Naive thymus-derived CD4-positive, alpha-beta T cell (primary cell): Measurements from ENCODE around the gene MROH7. TPM values are rescaled to one million over a fixed set of nuclear protein-coding genes. Genes with fewer than 3 reads are reported as not detected.

Experiments
- ATAC-seq: fragments of 150-1000 bp; cut with Tn5 transposase; 2 replicates; pipeline ENCODE4 v1.10.0; 2021; ENCODE audit warnings: mild to moderate bottlenecking, moderate library complexity
- CTCF ChIA-PET: fragments of 350-600 bp; sonication (Branson Sonifier 250); formaldehyde crosslinking; loops from one replicate; lab custom pipeline; 2021; ENCODE audit warnings: antibody characterized with exemption; lab: Charles Lee
- POLR2A ChIA-PET: fragments of 350-600 bp; sonication (Branson Sonifier 250); formaldehyde crosslinking; loops from one replicate; lab custom pipeline; 2021; ENCODE audit warnings: antibody characterized with exemption, inconsistent platforms; lab: Charles Lee
- DNase-seq, 9 donors: peaks; one replicate each; pipeline versions ENCODE4 v3.0.0 to v3.0.0-alpha.2; 2020 to 2022; ENCODE audit warnings: mixed read lengths in 1 of 9
- H3K27ac ChIP-seq: one replicate; pipeline ENCODE4 v1.7.0; 2013; ENCODE audit warnings: mild to moderate bottlenecking, low read depth, low read length, moderate library complexity
- H3K27me3 ChIP-seq, 2 donors: one replicate each; pipeline ENCODE4 v1.7.0; 2013; ENCODE audit warnings: low read length in 2 of 2, mild to moderate bottlenecking in 2 of 2, moderate library complexity in 2 of 2; ENCODE audit not compliant: control insufficient read depth in 2 of 2, insufficient read depth in 2 of 2
- H3K36me3 ChIP-seq, 3 experiments: 1 replicate in 2 of 3; 2 replicates in 1 of 3; pipeline ENCODE4 v1.7.0; 2013; ENCODE audit warnings: low read length in 3 of 3, mild to moderate bottlenecking in 3 of 3, moderate library complexity in 1 of 3; ENCODE audit not compliant: insufficient read depth in 3 of 3, control insufficient read depth in 2 of 3
- H3K4me1 ChIP-seq, 2 donors: one replicate each; pipeline ENCODE4 v1.7.0; 2013; ENCODE audit warnings: low read length in 2 of 2, mild to moderate bottlenecking in 2 of 2, moderate library complexity in 1 of 2; ENCODE audit not compliant: control insufficient read depth in 2 of 2, insufficient read depth in 2 of 2
- H3K4me3 ChIP-seq: 2 replicates; pipeline ENCODE4 v1.7.0; 2013; ENCODE audit warnings: mild to moderate bottlenecking, low read length
- H3K9me3 ChIP-seq, 3 experiments: 1 replicate in 2 of 3; 2 replicates in 1 of 3; pipeline ENCODE4 v1.7.0; 2013; ENCODE audit warnings: low read length in 3 of 3; ENCODE audit not compliant: control insufficient read depth in 2 of 3
- H3K27ac Mint-ChIP-seq, 9 donors: one replicate each; pipeline ENCODE4 v1.8.0; 2020 to 2022; ENCODE audit warnings: mixed read lengths in 9 of 9, mild to moderate bottlenecking in 8 of 9, moderate library complexity in 5 of 9, inconsistent platforms in 2 of 9
- H3K27me3 Mint-ChIP-seq, 5 donors: one replicate each; pipeline ENCODE4 v1.8.0; 2021 to 2022; ENCODE audit warnings: mixed read lengths in 5 of 5, mild to moderate bottlenecking in 1 of 5
- H3K36me3 Mint-ChIP-seq, 5 donors: one replicate each; pipeline ENCODE4 v1.8.0; 2020 to 2022; ENCODE audit warnings: mixed read lengths in 5 of 5, mild to moderate bottlenecking in 3 of 5, inconsistent platforms in 1 of 5
- H3K4me1 Mint-ChIP-seq, 7 donors: one replicate each; pipeline ENCODE4 v1.8.0; 2020 to 2022; ENCODE audit warnings: mixed read lengths in 7 of 7, mild to moderate bottlenecking in 3 of 7, inconsistent platforms in 1 of 7
- H3K4me3 Mint-ChIP-seq, 10 donors: one replicate each; pipeline ENCODE4 v1.8.0; 2020 to 2022; ENCODE audit warnings: mild to moderate bottlenecking in 10 of 10, mixed read lengths in 10 of 10, moderate library complexity in 6 of 10, inconsistent platforms in 2 of 10
- H3K9me3 Mint-ChIP-seq, 11 donors: one replicate each; pipeline ENCODE4 v1.8.0; 2020 to 2022; ENCODE audit warnings: mixed read lengths in 11 of 11, mild to moderate bottlenecking in 4 of 11, inconsistent platforms in 1 of 11, moderate library complexity in 1 of 11
- intact Hi-C, 2 donors: fragments of 100-400 bp; cut with micrococcal nuclease; formaldehyde crosslinking; loops; one replicate each; pipeline ENCODE4 v1.15.1; 2023
- polyA plus RNA-seq, 2 donors: library from polyadenylated mRNA; unstranded; fragments of 300-500 nt; fragmentation: Illumina TruSeq; gene quantifications; one replicate each; pipeline ENCODE4 v1.2.3, GENCODE V29; 2021
- total RNA-seq, 6 experiments: library from RNA in 5 of 6; stranded (reverse) in 5 of 6; gene quantifications; 1 replicate in 5 of 6; 2 replicates in 1 of 6; pipeline ENCODE4 v1.2.3 and lab custom pipeline; 2021 to 2026

MROH7 gene
- total and polyA plus RNA-seq, 7 experiments from 2014 or later = 0.15 to 1.9 (median 0.33) TPM; not detected in 3

DNA sequence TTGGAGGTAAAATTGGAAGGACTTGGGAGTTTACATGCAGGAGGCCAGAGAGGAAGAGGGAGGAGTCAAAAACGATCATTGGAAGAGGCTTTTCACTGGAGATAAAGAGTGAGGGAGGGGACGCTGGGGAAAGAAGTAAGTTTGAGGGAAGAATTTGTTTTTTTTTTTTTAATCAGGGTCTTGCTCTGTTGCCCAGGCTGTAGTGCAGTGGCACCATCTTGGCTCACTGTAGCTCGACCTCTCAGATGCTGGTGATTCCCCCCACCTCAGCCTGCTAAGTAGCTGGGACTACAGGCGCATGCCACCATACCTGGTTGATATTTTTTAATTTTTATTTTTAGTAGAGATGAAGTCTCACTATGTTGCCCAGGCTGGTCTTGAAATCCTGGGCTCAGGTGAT lies 1.2 kb upstream of the MROH7 start:
- H3K4me3 ChIP-seq = no peak overlapping the region
- H3K9me3 ChIP-seq = peaks cover 0 to 9% (median 0%) of the 10 kb centered on the region in 3 experiments
- Mint-ChIP-seq H3K27ac (no peak overlapping the region), H3K27me3 (peaks cover 0 to 18% (median 14%) of the 10 kb centered on the region in 5 donors), H3K4me3 (no peak overlapping the region), H3K9me3 (peaks cover 0 to 19% (median 8%) of the 10 kb centered on the region in 11 donors), H3K36me3 (peaks cover 0 to 6% (median 3%) of the 10 kb centered on the region in 5 donors), H3K4me1 (peaks cover 0 to 7% (median 0%) of the 10 kb centered on the region in 7 donors)
- no peaks in the 10 kb centered on the region for H3K27me3 ChIP-seq
- ChIA-PET CTCF (no interaction called here), POLR2A (no interaction called here)
- H3K27ac ChIP-seq = no peak overlapping the region
- no peaks in the 10 kb centered on the region for H3K4me1 ChIP-seq
- ATAC-seq = no peak
- no peaks in the 10 kb centered on the region for H3K36me3 ChIP-seq
- intact Hi-C loops = no loop called here
- DNase-seq = no peak

DNA sequence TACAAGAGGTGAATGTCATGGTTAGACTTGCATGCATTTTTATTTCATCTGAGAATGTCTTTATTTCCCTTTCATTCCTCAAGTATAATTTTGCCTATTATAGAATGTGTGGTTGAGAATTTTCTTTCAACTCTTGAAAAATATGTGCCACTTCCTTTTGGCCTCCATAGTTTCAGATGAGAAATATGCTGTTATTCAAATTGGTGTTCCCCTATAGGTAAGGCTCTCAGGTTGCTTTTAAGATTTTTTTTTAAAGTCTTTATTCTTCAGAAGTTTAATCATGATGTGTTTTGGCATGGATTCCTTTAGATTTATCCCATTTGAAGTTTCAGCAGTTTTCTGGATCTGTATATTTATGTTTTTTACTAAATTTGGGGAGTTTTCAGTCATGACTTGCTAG lies 2.1 kb downstream of the MROH7 start:
- Histone ChIP-seq H3K27me3 (no peaks in the 10 kb centered on the region), H3K4me1 (no peaks in the 10 kb centered on the region), H3K4me3 (no peak overlapping the region), H3K36me3 (no peaks in the 10 kb centered on the region), H3K9me3 (peaks cover 0 to 9% (median 0%) of the 10 kb centered on the region in 3 experiments), H3K27ac (no peak overlapping the region)
- H3K36me3 Mint-ChIP-seq = peaks cover 0 to 6% (median 3%) of the 10 kb centered on the region in 5 donors
- peaks cover 0 to 28% (median 8%) of the 10 kb centered on the region in 11 donors for H3K9me3 Mint-ChIP-seq
- H3K4me1 Mint-ChIP-seq = peaks cover 0 to 7% (median 0%) of the 10 kb centered on the region in 7 donors
- ATAC-seq (no peak), DNase-seq (no peak)
- no peak overlapping the region for H3K4me3 Mint-ChIP-seq
- CTCF ChIA-PET = interaction anchor here (0.7 kb wide), 1 partner anchor 161 kb away, joined by 3 read pairs; no protein-coding TSS in a partner anchor
- intact Hi-C loops = no loop called here
- peaks cover 4 to 20% (median 10%) of the 10 kb centered on the region in 5 donors for H3K27me3 Mint-ChIP-seq
- no peak overlapping the region for H3K27ac Mint-ChIP-seq
- POLR2A ChIA-PET = no interaction called here

DNA sequence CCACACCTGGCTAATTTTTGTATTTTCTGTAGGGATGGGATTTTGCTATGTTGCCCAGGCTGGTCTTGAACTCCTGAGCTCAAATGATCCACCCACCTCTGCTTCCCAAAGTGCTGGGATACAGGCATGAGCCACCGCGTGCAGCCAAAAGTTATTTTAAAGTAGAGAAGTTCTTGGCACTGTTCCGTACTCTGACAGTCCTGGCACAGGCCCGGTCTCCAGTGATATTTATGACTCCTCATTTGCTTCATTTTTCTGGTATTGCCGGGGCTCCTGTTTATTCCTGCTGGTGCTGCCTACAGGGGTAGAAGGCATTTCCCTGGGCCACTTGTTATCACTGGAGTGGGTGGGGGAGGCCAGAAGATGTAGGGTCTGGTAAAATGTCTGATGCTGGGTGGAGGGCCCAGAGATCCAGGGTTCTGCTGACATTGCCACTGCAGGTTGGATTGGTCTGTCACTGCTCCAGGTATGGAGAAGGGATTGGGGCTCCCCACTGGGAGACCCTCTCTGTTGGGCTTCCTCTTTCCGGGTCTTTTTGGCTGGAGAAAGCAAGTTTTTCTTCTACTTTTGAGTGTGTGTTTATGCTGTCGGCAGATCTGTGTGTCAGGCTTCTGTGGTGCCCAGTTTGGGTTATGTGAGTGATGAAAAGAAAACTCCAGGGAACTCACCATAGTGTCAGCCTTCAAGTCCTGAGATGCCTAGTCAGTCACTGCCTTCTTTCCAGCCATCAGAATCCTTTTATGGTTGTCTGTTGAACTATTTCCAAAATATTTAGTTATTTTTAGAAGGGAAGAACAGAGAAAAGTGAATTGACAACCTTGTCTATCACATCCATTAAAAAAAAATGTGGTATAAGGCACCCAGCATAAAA lies 4.5 kb downstream of the MROH7 start:
- CTCF ChIA-PET = no interaction called here
- H3K4me1 Mint-ChIP-seq = no peaks in the 10 kb centered on the region
- Histone ChIP-seq H3K27ac (no peak overlapping the region), H3K4me1 (no peaks in the 10 kb centered on the region), H3K27me3 (no peaks in the 10 kb centered on the region), H3K9me3 (peaks cover 0 to 9% (median 0%) of the 10 kb centered on the region in 3 experiments), H3K36me3 (no peaks in the 10 kb centered on the region), H3K4me3 (no peak overlapping the region)
- peaks cover 0 to 6% (median 3%) of the 10 kb centered on the region in 5 donors for H3K36me3 Mint-ChIP-seq
- intact Hi-C loops = no loop called here
- H3K27me3 Mint-ChIP-seq = peaks cover 4 to 17% (median 8%) of the 10 kb centered on the region in 5 donors
- POLR2A ChIA-PET = interaction anchor here (0.6 kb wide), 1 partner anchor 152 kb away, joined by 3 read pairs; no protein-coding TSS in a partner anchor
- DNase-seq (no peak), ATAC-seq (no peak)
- no peak overlapping the region for H3K27ac Mint-ChIP-seq
- H3K4me3 Mint-ChIP-seq = no peak overlapping the region
- peaks cover 0 to 28% (median 8%) of the 10 kb centered on the region in 11 donors for H3K9me3 Mint-ChIP-seq

DNA sequence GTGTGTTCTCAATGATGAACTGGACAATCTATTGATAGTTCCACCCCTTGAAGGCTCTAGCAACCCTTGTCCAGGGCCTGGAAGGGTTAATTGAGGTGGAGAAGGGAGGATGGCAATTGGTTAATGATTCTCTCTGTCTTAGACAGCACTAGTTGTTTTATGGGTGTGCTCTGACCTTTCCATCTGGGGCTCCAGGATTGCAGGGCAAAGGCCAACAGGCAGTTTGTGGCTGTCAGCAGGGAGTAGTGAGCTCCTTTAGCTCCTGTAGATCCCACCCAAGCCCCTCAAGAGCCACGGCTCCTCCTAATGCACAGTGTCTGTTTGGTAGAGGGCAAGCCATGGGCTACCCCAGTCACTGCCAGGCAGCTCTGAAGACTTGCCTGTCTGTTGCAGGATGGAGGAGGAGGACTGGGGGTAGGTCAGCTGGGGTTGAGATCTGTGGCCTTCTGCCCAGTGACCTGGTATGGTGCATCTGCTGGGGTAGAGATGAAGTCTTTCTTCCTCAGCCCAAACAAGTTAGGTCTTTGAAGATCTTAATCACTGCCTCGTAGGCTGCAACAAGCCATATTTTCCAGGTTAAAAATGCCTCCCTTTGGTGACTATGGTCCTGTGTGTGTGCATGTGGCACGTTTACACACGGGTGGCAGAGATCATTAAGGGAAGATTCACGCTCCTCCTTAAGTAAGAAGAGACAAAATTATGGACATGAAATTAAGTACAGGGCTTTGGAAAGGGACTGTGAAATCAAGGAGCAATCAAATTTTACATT lies 7.7 kb downstream of the MROH7 start:
- no peak for ATAC-seq
- DNase-seq = no peak
- peaks cover 0 to 11% (median under 1%) of the 10 kb centered on the region in 11 donors for H3K9me3 Mint-ChIP-seq
- H3K27me3 ChIP-seq = no peaks in the 10 kb centered on the region
- intact Hi-C loops = no loop called here
- H3K4me3 ChIP-seq = no peak overlapping the region
- H3K36me3 ChIP-seq = no peaks in the 10 kb centered on the region
- no peak overlapping the region for H3K4me3 Mint-ChIP-seq
- POLR2A ChIA-PET = no interaction called here
- H3K27ac Mint-ChIP-seq = no peak overlapping the region
- no peaks in the 10 kb centered on the region for H3K4me1 Mint-ChIP-seq
- peaks cover 4 to 21% (median 8%) of the 10 kb centered on the region in 5 donors for H3K27me3 Mint-ChIP-seq
- peaks cover 0 to 5% (median 0%) of the 10 kb centered on the region in 3 experiments for H3K9me3 ChIP-seq
- no peak overlapping the region for H3K27ac ChIP-seq
- H3K4me1 ChIP-seq = no peaks in the 10 kb centered on the region
- no peaks in the 10 kb centered on the region for H3K36me3 Mint-ChIP-seq
- CTCF ChIA-PET = no interaction called here

DNA sequence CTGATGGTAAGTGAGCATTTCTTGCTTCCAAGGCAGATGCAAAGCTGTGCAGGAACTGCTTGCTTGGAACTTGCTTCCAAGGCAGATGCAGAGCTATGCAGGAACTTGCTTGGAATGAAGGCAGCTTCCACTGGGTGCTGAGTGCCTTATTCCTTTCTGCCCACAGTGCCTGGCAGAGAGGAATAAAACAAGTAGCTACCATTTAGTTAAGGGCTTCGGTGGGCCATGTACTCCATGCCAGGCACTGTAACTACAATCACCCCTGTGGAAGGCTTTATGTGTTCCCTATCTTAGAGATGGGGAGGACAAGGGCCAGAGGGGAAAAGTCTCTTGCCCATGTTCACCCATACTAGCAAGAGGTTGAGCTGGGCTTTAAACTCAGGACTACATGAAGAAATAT lies 8.3 kb downstream of the MROH7 start:
- Mint-ChIP-seq H3K4me1 (no peaks in the 10 kb centered on the region), H3K27me3 (peaks cover 4 to 21% (median 8%) of the 10 kb centered on the region in 5 donors), H3K4me3 (no peak overlapping the region), H3K27ac (no peak overlapping the region), H3K36me3 (no peaks in the 10 kb centered on the region), H3K9me3 (peaks cover 0 to 10% (median 0%) of the 10 kb centered on the region in 11 donors)
- Histone ChIP-seq H3K36me3 (no peaks in the 10 kb centered on the region), H3K4me1 (no peaks in the 10 kb centered on the region), H3K9me3 (peaks cover 0 to 2% (median 0%) of the 10 kb centered on the region in 3 experiments), H3K4me3 (no peak overlapping the region), H3K27me3 (no peaks in the 10 kb centered on the region), H3K27ac (no peak overlapping the region)
- ChIA-PET CTCF (no interaction called here), POLR2A (no interaction called here)
- ATAC-seq (no peak), DNase-seq (no peak)
- intact Hi-C loops = no loop called here

DNA sequence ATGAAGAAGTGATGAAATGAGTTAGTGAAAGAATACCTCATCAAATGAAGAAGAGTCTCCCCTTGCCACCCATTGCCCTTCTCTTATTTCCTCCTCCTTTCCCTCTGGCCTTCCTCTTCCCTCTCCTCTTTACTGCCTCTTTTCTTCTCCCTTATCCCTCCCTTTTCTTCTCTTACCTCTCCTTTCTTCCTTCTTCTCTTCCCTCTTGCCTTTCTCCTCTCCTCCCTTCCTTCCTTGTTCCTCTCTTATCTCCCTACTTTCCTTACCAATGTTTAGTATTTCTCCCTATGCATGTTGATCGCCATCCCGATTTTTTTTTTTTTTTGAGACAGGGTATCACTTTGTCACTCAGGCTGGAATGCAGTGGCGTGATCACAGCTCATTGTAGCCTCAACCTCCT lies 8.8 kb downstream of the MROH7 start:
- ChIA-PET POLR2A (no interaction called here), CTCF (interaction anchor here (0.7 kb wide), 1 partner anchor 188 kb away, joined by 4 read pairs; no protein-coding TSS in a partner anchor)
- no peak for DNase-seq
- Histone ChIP-seq H3K9me3 (no peaks in the 10 kb centered on the region), H3K4me3 (no peak overlapping the region), H3K4me1 (no peaks in the 10 kb centered on the region), H3K36me3 (no peaks in the 10 kb centered on the region), H3K27ac (no peak overlapping the region), H3K27me3 (no peaks in the 10 kb centered on the region)
- Mint-ChIP-seq H3K27me3 (peaks cover 4 to 21% (median 8%) of the 10 kb centered on the region in 5 donors), H3K36me3 (no peaks in the 10 kb centered on the region), H3K27ac (no peak overlapping the region), H3K4me3 (no peak overlapping the region), H3K9me3 (peaks cover 0 to 10% (median 0%) of the 10 kb centered on the region in 11 donors), H3K4me1 (no peaks in the 10 kb centered on the region)
- ATAC-seq = no peak
- intact Hi-C loops = no loop called here
